ENCODE results near the gene FIS1.

DNA sequence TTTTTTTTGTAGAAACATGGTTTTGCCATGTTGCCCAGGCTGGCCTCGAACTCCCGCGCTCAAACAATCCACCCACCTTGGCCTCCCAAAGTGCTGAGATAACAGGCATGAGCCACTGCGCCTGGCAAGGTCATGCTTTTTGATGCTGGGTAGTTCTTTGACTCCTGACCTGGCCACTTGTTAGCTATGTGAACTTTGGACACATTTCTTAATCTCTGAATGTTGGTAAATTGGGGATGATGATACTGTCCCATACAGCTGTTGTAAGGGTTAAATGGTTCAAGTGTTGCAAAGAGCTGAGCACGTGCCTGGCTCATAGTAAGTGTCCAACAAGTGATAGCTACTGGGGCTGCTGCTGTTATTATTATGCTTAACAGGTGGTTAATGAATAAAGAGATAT lies 24.6 kb downstream of the FIS1 start:
- TF ChIP-seq POLR2AphosphoS5 (IDR thresholded peaks at IDR 0.05; ENCODE audit: low read length) (no peak), JUND (IDR thresholded peaks at IDR 0.05; ENCODE audit: low read depth, low read length) (no peak), CHD2 (IDR thresholded peaks at IDR 0.05; ENCODE audit: borderline replicate concordance, low read depth, low read length) (no peak)
- TF ChIP-seq, protein P1, sequence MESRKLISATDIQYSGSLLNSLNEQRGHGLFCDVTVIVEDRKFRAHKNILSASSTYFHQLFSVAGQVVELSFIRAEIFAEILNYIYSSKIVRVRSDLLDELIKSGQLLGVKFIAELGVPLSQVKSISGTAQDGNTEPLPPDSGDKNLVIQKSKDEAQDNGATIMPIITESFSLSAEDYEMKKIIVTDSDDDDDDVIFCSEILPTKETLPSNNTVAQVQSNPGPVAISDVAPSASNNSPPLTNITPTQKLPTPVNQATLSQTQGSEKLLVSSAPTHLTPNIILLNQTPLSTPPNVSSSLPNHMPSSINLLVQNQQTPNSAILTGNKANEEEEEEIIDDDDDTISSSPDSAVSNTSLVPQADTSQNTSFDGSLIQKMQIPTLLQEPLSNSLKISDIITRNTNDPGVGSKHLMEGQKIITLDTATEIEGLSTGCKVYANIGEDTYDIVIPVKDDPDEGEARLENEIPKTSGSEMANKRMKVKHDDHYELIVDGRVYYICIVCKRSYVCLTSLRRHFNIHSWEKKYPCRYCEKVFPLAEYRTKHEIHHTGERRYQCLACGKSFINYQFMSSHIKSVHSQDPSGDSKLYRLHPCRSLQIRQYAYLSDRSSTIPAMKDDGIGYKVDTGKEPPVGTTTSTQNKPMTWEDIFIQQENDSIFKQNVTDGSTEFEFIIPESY (IDR thresholded peaks at IDR 0.05), result no peak
- TF ChIP-seq, protein P2, sequence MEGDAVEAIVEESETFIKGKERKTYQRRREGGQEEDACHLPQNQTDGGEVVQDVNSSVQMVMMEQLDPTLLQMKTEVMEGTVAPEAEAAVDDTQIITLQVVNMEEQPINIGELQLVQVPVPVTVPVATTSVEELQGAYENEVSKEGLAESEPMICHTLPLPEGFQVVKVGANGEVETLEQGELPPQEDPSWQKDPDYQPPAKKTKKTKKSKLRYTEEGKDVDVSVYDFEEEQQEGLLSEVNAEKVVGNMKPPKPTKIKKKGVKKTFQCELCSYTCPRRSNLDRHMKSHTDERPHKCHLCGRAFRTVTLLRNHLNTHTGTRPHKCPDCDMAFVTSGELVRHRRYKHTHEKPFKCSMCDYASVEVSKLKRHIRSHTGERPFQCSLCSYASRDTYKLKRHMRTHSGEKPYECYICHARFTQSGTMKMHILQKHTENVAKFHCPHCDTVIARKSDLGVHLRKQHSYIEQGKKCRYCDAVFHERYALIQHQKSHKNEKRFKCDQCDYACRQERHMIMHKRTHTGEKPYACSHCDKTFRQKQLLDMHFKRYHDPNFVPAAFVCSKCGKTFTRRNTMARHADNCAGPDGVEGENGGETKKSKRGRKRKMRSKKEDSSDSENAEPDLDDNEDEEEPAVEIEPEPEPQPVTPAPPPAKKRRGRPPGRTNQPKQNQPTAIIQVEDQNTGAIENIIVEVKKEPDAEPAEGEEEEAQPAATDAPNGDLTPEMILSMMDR (IDR thresholded peaks at IDR 0.05 in 2 of 3, conservative IDR thresholded peaks at IDR 0.05 in 1 of 3; ENCODE audit: control insufficient read depth in 2 of 3, extremely low read depth in 1 of 3, insufficient read depth in 1 of 3, low read depth in 3 of 3, low read length in 3 of 3), result no peak
- TF ChIP-seq, protein P3, sequence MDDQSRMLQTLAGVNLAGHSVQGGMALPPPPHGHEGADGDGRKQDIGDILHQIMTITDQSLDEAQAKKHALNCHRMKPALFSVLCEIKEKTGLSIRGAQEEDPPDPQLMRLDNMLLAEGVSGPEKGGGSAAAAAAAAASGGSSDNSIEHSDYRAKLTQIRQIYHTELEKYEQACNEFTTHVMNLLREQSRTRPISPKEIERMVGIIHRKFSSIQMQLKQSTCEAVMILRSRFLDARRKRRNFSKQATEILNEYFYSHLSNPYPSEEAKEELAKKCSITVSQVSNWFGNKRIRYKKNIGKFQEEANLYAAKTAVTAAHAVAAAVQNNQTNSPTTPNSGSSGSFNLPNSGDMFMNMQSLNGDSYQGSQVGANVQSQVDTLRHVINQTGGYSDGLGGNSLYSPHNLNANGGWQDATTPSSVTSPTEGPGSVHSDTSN (IDR thresholded peaks at IDR 0.05; ENCODE audit: insufficient replicate concordance, low read depth, low read length), result no peak
